Osteocyte (in vitro differentiated cells): ENCODE measurements around the gene FAIM. TPM values are rescaled to one million over a fixed set of nuclear protein-coding genes. Genes with fewer than 3 reads are reported as not detected.
"Not testable (repeated sequence)": the region's sequence is repeated elsewhere in the genome, so short reads cannot be mapped to it uniquely, and the experiment has no call there.

Experiments
- DNase-seq: peaks from one replicate; pipeline ENCODE4 v3.0.0; 2021; ENCODE audit warnings: mixed read lengths; ENCODE audit not compliant: unreplicated experiment; ENCODE audit errors: extremely low spot score
- H3K27ac Mint-ChIP-seq: one replicate; pipeline ENCODE4 v1.8.0; 2021; ENCODE audit warnings: mild to moderate bottlenecking, mixed read lengths; ENCODE audit not compliant: unreplicated experiment
- H3K27me3 Mint-ChIP-seq: one replicate; pipeline ENCODE4 v1.8.0; 2021; ENCODE audit warnings: mixed read lengths; ENCODE audit not compliant: unreplicated experiment
- H3K36me3 Mint-ChIP-seq: one replicate; pipeline ENCODE4 v1.8.0; 2021; ENCODE audit warnings: mixed read lengths; ENCODE audit not compliant: unreplicated experiment
- H3K4me1 Mint-ChIP-seq: one replicate; pipeline ENCODE4 v1.8.0; 2021; ENCODE audit warnings: mixed read lengths; ENCODE audit not compliant: unreplicated experiment
- H3K4me3 Mint-ChIP-seq: one replicate; pipeline ENCODE4 v1.8.0; 2021; ENCODE audit warnings: mild to moderate bottlenecking, moderate library complexity, mixed read lengths; ENCODE audit not compliant: unreplicated experiment
- H3K9me3 Mint-ChIP-seq: one replicate; pipeline ENCODE4 v1.8.0; 2021; ENCODE audit warnings: mixed read lengths; ENCODE audit not compliant: unreplicated experiment
- CTCF ChIP-seq: fragments of 200-600 bp; sonication (generic); IDR thresholded peaks from 2 replicates; pipeline ENCODE4 v1.5.0; 2021; ENCODE audit warnings: antibody characterized with exemption, mild to moderate bottlenecking, moderate library complexity
- long read RNA-seq: library from polyadenylated mRNA; unstranded; transcript quantifications from one replicate; pipeline ENCODE4 v2.0.0, GENCODE V29; 2021
- total RNA-seq: library from RNA; stranded (reverse); gene quantifications from 2 replicates; pipeline ENCODE4 v1.2.1, GENCODE V29; 2021

FAIM gene
- total RNA-seq: 8.5 and 9.7 TPM in 2 replicates
- long read RNA-seq, transcript FAIM-204 (5 exons, 946 nt): major isoform, 12 of 18 reads
- long read RNA-seq, partial matches to known transcripts: 2 of 18 reads
- long read RNA-seq, other reads (novel, unspliced or antisense): 1 of 18 reads

GRCh38 chr3:138608322-138609135, at the start of gene FAIM:
FAIM (plus strand) TSS chr3:138608771; CDS start chr3:138619727, 10,956 bp downstream.
- DNase-seq: peak; percentile 88
- no peak for TF ChIP-seq CTCF
- no peaks in the 10 kb centered on the region for H3K9me3 Mint-ChIP-seq
- H3K27me3 Mint-ChIP-seq: no peaks in the 10 kb centered on the region
- H3K4me3 Mint-ChIP-seq: peak within 1 kb of the TSS; percentile 72
- peaks cover 8% of the 10 kb centered on the region for H3K4me1 Mint-ChIP-seq
- H3K27ac Mint-ChIP-seq: peak within 1 kb of the TSS; percentile 88
- peaks cover 2% of the 10 kb centered on the region for H3K36me3 Mint-ChIP-seq

DNA sequence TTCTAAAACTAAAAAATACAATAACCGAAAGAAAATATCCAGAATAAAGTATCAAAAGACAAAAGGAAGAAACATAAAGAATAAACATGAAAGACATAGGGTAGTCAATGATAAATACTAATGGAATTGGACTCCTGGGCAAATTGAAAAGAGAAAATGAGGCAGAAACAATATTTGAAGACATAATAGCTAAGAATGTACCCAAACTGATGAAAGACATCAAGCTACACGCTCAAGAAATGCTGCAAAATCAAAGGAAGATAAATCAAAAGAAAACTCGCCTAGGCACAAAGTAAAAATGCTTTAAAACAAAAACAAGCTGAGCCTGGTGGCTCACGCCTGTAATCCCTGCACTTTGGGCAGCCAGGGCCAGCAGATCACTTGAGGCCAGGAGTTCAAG, 49.4 kb upstream of the FAIM start:
- no peak overlapping the region for H3K27ac Mint-ChIP-seq
- H3K36me3 Mint-ChIP-seq: peaks cover 27% of the 10 kb centered on the region
- no peaks in the 10 kb centered on the region for H3K4me1 Mint-ChIP-seq
- no peaks in the 10 kb centered on the region for H3K27me3 Mint-ChIP-seq
- H3K4me3 Mint-ChIP-seq: no peak overlapping the region
- peaks cover 14% of the 10 kb centered on the region for H3K9me3 Mint-ChIP-seq
- DNase-seq: no peak
- no peak for TF ChIP-seq CTCF

DNA sequence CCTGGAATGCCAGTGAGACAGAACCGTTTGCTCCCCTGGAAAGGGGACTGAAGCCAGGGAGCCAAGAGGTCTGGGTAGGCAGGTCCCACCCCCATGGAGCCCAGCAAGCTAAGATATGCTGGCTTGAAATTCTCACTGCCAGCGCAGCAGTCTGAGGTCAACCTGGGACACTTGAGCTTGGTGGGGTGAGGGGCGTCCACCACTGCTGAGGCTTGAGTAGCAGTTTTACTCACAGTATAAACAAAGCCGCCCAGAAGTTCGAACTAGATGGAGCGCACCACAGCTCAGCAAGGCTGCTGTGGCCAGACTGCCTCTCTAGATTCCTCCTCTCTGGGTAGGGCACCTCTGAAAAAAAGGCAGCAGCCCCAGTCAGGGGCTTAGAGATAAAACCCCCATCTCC, 48.1 kb upstream of the FAIM start:
- Mint-ChIP-seq H3K27me3 (no peaks in the 10 kb centered on the region), H3K27ac (no peak overlapping the region), H3K36me3 (peaks cover 27% of the 10 kb centered on the region), H3K4me1 (no peaks in the 10 kb centered on the region), H3K9me3 (peaks cover 14% of the 10 kb centered on the region), H3K4me3 (no peak overlapping the region)
- TF ChIP-seq CTCF: no peak
- DNase-seq: no peak

DNA sequence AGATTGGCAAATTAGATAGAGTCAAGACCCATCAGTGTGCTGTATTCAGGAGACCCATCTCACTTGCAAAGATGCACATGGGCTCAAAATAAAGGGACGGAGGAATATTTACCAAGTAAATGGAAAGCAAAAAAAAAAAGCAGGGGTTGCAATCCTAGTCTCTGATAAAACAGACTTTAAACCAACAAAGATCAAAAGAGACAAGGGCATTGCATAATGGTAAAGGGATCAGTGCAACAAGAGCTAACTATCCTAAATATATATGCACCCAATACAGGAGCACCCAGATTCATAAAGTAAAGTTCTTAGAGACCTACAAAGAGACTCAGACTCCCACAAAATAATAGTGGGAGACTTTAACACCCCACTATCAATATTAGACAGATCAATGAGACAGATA, 45.7 kb upstream of the FAIM start:
- Mint-ChIP-seq H3K9me3 (peaks cover 11% of the 10 kb centered on the region), H3K36me3 (peaks cover 23% of the 10 kb centered on the region)
- not testable (repeated sequence) for H3K4me1 Mint-ChIP-seq, H3K27me3 Mint-ChIP-seq, DNase-seq, H3K4me3 Mint-ChIP-seq, H3K27ac Mint-ChIP-seq

DNA sequence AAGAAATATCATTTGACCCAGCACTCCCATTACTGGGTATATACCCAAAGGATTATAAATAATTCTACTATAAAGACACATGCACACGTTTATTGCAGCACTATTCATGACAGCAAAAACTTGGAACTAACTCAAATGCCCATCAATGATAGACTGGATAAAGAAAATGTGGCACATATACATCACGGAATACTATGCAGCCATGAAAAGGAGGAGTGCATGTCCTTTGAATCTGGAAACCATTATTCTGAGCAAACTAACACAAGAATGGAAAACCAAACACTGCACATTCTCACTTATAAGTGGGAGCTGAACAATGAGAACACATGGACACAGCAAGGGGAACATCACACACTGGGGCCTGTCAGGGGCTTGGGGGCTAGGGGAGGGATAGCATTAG, 42.3 kb upstream of the FAIM start:
- not testable (repeated sequence) for H3K4me1 Mint-ChIP-seq, H3K9me3 Mint-ChIP-seq, H3K36me3 Mint-ChIP-seq

GRCh38 chr3:138567403-138567802, 41.2 kb upstream of the FAIM start:
- TF ChIP-seq CTCF: no peak
- Mint-ChIP-seq H3K36me3 (peaks cover 6% of the 10 kb centered on the region), H3K27ac (no peak overlapping the region), H3K27me3 (no peaks in the 10 kb centered on the region), H3K4me1 (no peaks in the 10 kb centered on the region), H3K9me3 (peaks cover 3% of the 10 kb centered on the region), H3K4me3 (no peak overlapping the region)
- no peak for DNase-seq

More for the DNA sequence above, 42.3 kb upstream of the FAIM start:
- DNase-seq, H3K27ac Mint-ChIP-seq, H3K4me3 Mint-ChIP-seq, H3K27me3 Mint-ChIP-seq: not testable (repeated sequence)
